GM12878 (cell line): ENCODE results near the gene CSNK2A1. TPM values are rescaled to one million over a fixed set of nuclear protein-coding genes. Genes with fewer than 3 reads are reported as not detected.

Experiments used
- ATF7 ChIP-seq: fragments of 450-650 bp; IDR thresholded peaks from 2 replicates; pipeline ENCODE4 v1.6.1; 2016; ENCODE audit warnings: low read depth, mild to moderate bottlenecking
- EZH2 ChIP-seq: IDR thresholded peaks from 2 replicates; pipeline ENCODE4 v1.6.1; 2012; ENCODE audit warnings: low read depth, mild to moderate bottlenecking, control low read depth, inconsistent platforms, low read length, borderline replicate concordance; ENCODE audit not compliant: control insufficient read depth
- GATAD2B ChIP-seq: fragments of 450-650 bp; conservative IDR thresholded peaks from 2 replicates; pipeline ENCODE4 v1.6.1; 2017; ENCODE audit warnings: low read depth, mild to moderate bottlenecking, moderate library complexity
- IRF4 ChIP-seq: IDR thresholded peaks from 2 replicates; pipeline ENCODE4 v1.6.1; 2011; ENCODE audit warnings: low read depth, low read length
- NR2C1 ChIP-seq: fragments of 450-650 bp; IDR thresholded peaks from 2 replicates; pipeline ENCODE4 v1.6.1; 2017; ENCODE audit warnings: antibody characterized with exemption, mild to moderate bottlenecking, moderate library complexity
- PAX8 ChIP-seq: fragments of 450-650 bp; IDR thresholded peaks from 2 replicates; pipeline ENCODE4 v1.6.1; 2017; ENCODE audit warnings: mild to moderate bottlenecking, moderate library complexity
- PML ChIP-seq: IDR thresholded peaks from 2 replicates; pipeline ENCODE4 v1.6.1; 2012; ENCODE audit warnings: low read length, inconsistent platforms
- RAD21 ChIP-seq: IDR thresholded peaks from 2 replicates; pipeline ENCODE4 v1.6.1; 2011; ENCODE audit warnings: mild to moderate bottlenecking, low read depth, low read length, moderate library complexity; ENCODE audit not compliant: insufficient read depth
- SIN3A ChIP-seq: IDR thresholded peaks from 2 replicates; pipeline ENCODE4 v1.6.1; 2012; ENCODE audit warnings: low read depth, low read length, improper control_type of control experiment
- SMAD5 ChIP-seq: IDR thresholded peaks from 2 replicates; pipeline ENCODE4 v1.6.1; 2016; ENCODE audit warnings: antibody characterized with exemption, low read depth
- SMARCA5 ChIP-seq: fragments of 450-650 bp; IDR thresholded peaks from 2 replicates; pipeline ENCODE4 v1.6.1; 2017; ENCODE audit warnings: mild to moderate bottlenecking
- TAF1 ChIP-seq: IDR thresholded peaks from 2 replicates; pipeline ENCODE4 v1.6.1; 2011; ENCODE audit warnings: mild to moderate bottlenecking, low read depth, low read length, borderline replicate concordance
- WRNIP1 ChIP-seq: IDR thresholded peaks from 2 replicates; pipeline ENCODE4 v1.6.1; 2011; ENCODE audit warnings: low read depth, low read length, improper control_type of control experiment, borderline replicate concordance
- ZNF207 ChIP-seq: fragments of 450-650 bp; IDR thresholded peaks from 2 replicates; pipeline ENCODE4 v1.6.1; 2014; ENCODE audit warnings: antibody characterized with exemption, mild to moderate bottlenecking, borderline replicate concordance
- ZNF217 ChIP-seq: fragments of 450-650 bp; IDR thresholded peaks from 2 replicates; pipeline ENCODE4 v1.6.1; 2017; ENCODE audit warnings: antibody characterized with exemption, mild to moderate bottlenecking
- ZNF274 ChIP-seq: IDR thresholded peaks from one replicate; pipeline ENCODE4 v1.8.0; 2011; ENCODE audit not compliant: insufficient read length, insufficient read depth
- ZNF384 ChIP-seq: IDR thresholded peaks from 2 replicates; pipeline ENCODE4 v1.6.1; 2012; ENCODE audit warnings: low read depth, mild to moderate bottlenecking, low read length, improper control_type of control experiment, borderline replicate concordance
- polyA plus RNA-seq, 11 experiments: library from polyadenylated mRNA; depleted of rRNA in 4 of 11; unstranded in 6 of 11; stranded (reverse) in 5 of 11; fragments of >200 nt; fragmentation: Nextera tagmentation in 4 of 11; fragmentation: Illumina TruSeq in 1 of 11; extraction: Ambion mirVana in 4 of 11; extraction: Trizol in 1 of 11; gene quantifications; 1 replicate in 1 of 11; 2 replicates in 10 of 11; pipeline versions ENCODE4 v1.2.1 to v1.2.3, GENCODE V29; 2011 to 2016; ENCODE audit warnings: inconsistent platforms in 2 of 11, missing spikeins in 2 of 11, low read depth in 1 of 11
- total RNA-seq, 4 experiments: library from RNA; depleted of rRNA in 3 of 4; stranded (reverse); fragments of >200 nt in 3 of 4; fragmentation: Illumina TruSeq in 1 of 4; extraction: Trizol in 1 of 4; gene quantifications; 2 replicates each; pipeline versions ENCODE4 v1.2.1 to v1.2.3, GENCODE V29; 2013 to 2021
- TF ChIP-seq, protein P1 (sequence below): fragments of 450-650 bp; conservative IDR thresholded peaks from 2 replicates; pipeline ENCODE4 v1.6.1; 2017; ENCODE audit warnings: mild to moderate bottlenecking, moderate library complexity
- TF ChIP-seq, protein P2 (sequence below): fragments of 450-650 bp; IDR thresholded peaks from 2 replicates; pipeline ENCODE4 v1.6.1; 2017; ENCODE audit warnings: borderline replicate concordance
- TF ChIP-seq, protein P3 (sequence below): fragments of 450-650 bp; IDR thresholded peaks from 2 replicates; pipeline ENCODE4 v1.6.1; 2016; ENCODE audit warnings: mild to moderate bottlenecking
- TF ChIP-seq, protein P4 (sequence below): fragments of 450-650 bp; IDR thresholded peaks from 2 replicates; pipeline ENCODE4 v1.6.1; 2018; ENCODE audit warnings: mild to moderate bottlenecking, low read depth, moderate library complexity; ENCODE audit not compliant: partially characterized antibody
- TF ChIP-seq, protein P5 (sequence below): IDR thresholded peaks from 2 replicates; pipeline ENCODE4 v1.6.1; 2011; ENCODE audit warnings: borderline replicate concordance, low read depth, mild to moderate bottlenecking, moderate library complexity, mixed read lengths, low read length; ENCODE audit not compliant: insufficient read depth; ENCODE audit errors: extremely low read length

The CSNK2A1 gene
- total and polyA plus RNA-seq, 10 of the 15 experiments (the other 5 are each of a cell fraction or from before 2014, with no cell fraction given), result 47.6 to 199 (median 95.0) TPM

DNA sequence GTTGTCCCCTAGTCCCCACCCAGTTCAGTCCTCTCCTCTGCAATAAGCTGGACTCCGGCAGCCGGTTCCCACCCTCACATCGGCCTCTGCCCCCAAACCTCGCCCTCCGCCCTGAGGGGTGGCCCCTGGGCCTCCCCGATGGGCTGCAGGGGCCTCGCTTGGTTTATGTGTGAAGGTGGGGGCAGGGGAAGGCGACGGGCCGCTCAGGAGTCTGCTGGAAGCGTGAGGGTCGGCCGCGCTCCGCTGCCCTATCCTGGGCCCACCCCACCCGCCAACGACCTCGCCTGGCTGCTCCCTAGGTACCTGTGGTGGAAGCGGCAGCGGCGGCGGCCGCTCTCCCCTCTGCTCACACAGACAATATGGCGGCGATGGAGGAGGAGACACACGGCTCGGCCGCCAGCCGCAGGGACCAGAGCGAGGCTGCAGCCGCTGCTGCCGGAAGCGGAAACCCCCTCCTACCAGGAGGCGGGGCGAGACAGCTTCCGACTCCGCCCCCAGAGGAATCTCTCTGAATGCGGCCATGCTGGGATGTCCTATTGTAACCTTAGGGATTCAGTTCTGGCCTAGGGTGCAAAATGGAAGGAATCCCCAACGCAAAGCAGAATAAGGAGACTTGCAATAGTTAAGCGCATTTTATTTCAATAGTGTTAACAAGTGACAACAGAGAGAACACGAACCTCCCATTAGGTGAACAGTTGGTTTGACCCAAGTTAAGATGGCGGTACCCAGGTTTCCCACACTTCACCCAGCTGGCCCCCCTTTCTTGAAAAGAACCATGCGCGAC, at the start of gene CSNK2A1 (continued):
- peak; percentile 49; the same call in 1 of the 2 replicates for TF ChIP-seq PML
- TF ChIP-seq ZNF274, result no peak
- no peak for TF ChIP-seq EZH2
- no peak for TF ChIP-seq ZNF384
- TF ChIP-seq ZNF217, result no peak
- no peak for TF ChIP-seq SMARCA5
- peak; percentile 100 for TF ChIP-seq ATF7
- TF ChIP-seq PAX8, result no peak
- no peak for TF ChIP-seq RAD21
- TF ChIP-seq NR2C1, result peak; percentile 89
- TF ChIP-seq ZNF207, result peak; percentile 93
- TF ChIP-seq, protein P1, sequence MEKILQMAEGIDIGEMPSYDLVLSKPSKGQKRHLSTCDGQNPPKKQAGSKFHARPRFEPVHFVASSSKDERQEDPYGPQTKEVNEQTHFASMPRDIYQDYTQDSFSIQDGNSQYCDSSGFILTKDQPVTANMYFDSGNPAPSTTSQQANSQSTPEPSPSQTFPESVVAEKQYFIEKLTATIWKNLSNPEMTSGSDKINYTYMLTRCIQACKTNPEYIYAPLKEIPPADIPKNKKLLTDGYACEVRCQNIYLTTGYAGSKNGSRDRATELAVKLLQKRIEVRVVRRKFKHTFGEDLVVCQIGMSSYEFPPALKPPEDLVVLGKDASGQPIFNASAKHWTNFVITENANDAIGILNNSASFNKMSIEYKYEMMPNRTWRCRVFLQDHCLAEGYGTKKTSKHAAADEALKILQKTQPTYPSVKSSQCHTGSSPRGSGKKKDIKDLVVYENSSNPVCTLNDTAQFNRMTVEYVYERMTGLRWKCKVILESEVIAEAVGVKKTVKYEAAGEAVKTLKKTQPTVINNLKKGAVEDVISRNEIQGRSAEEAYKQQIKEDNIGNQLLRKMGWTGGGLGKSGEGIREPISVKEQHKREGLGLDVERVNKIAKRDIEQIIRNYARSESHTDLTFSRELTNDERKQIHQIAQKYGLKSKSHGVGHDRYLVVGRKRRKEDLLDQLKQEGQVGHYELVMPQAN, result peak; percentile 63
- TF ChIP-seq GATAD2B, result peak; percentile 77; the same call in 1 of the 2 replicates
- no peak for TF ChIP-seq IRF4
- TF ChIP-seq, protein P2, sequence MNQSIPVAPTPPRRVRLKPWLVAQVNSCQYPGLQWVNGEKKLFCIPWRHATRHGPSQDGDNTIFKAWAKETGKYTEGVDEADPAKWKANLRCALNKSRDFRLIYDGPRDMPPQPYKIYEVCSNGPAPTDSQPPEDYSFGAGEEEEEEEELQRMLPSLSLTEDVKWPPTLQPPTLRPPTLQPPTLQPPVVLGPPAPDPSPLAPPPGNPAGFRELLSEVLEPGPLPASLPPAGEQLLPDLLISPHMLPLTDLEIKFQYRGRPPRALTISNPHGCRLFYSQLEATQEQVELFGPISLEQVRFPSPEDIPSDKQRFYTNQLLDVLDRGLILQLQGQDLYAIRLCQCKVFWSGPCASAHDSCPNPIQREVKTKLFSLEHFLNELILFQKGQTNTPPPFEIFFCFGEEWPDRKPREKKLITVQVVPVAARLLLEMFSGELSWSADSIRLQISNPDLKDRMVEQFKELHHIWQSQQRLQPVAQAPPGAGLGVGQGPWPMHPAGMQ, result no peak
- TF ChIP-seq, protein P3, sequence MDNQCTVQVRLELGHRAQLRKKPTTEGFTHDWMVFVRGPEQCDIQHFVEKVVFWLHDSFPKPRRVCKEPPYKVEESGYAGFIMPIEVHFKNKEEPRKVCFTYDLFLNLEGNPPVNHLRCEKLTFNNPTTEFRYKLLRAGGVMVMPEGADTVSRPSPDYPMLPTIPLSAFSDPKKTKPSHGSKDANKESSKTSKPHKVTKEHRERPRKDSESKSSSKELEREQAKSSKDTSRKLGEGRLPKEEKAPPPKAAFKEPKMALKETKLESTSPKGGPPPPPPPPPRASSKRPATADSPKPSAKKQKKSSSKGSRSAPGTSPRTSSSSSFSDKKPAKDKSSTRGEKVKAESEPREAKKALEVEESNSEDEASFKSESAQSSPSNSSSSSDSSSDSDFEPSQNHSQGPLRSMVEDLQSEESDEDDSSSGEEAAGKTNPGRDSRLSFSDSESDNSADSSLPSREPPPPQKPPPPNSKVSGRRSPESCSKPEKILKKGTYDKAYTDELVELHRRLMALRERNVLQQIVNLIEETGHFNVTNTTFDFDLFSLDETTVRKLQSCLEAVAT, result peak; percentile 91
- TF ChIP-seq SIN3A, result no peak; the same call in 1 of the 2 replicates
- peak; percentile 82 for TF ChIP-seq SMAD5
- 0 out of 2 replicates have a peak, but pooled peaks have one; percentile 90 for TF ChIP-seq WRNIP1
- TF ChIP-seq, protein P4, sequence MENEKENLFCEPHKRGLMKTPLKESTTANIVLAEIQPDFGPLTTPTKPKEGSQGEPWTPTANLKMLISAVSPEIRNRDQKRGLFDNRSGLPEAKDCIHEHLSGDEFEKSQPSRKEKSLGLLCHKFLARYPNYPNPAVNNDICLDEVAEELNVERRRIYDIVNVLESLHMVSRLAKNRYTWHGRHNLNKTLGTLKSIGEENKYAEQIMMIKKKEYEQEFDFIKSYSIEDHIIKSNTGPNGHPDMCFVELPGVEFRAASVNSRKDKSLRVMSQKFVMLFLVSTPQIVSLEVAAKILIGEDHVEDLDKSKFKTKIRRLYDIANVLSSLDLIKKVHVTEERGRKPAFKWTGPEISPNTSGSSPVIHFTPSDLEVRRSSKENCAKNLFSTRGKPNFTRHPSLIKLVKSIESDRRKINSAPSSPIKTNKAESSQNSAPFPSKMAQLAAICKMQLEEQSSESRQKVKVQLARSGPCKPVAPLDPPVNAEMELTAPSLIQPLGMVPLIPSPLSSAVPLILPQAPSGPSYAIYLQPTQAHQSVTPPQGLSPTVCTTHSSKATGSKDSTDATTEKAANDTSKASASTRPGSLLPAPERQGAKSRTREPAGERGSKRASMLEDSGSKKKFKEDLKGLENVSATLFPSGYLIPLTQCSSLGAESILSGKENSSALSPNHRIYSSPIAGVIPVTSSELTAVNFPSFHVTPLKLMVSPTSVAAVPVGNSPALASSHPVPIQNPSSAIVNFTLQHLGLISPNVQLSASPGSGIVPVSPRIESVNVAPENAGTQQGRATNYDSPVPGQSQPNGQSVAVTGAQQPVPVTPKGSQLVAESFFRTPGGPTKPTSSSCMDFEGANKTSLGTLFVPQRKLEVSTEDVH, result no peak
- TF ChIP-seq TAF1, result peak; percentile 74
- TF ChIP-seq, protein P5, sequence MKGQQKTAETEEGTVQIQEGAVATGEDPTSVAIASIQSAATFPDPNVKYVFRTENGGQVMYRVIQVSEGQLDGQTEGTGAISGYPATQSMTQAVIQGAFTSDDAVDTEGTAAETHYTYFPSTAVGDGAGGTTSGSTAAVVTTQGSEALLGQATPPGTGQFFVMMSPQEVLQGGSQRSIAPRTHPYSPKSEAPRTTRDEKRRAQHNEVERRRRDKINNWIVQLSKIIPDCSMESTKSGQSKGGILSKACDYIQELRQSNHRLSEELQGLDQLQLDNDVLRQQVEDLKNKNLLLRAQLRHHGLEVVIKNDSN, result no peak
